GM21381 (cell line): ENCODE data around the gene DENND1A.
A peak's percentile ranks its signal among the peaks of the same experiment; 100 is the strongest.

Source experiments
- ATAC-seq: cut with Tn5 transposase; IDR thresholded peaks from one replicate; pipeline ENCODE4 v1.9.1; 2021; ENCODE audit warnings: mild to moderate bottlenecking, moderate library complexity; ENCODE audit not compliant: unreplicated experiment

Gene DENND1A

GRCh38 chr9:123658792-123659191, 271.1 kb downstream of the DENND1A start:
- no peak for ATAC-seq

- ATAC-seq = no peak
These were observed 272.0 kb downstream of the DENND1A start for GRCh38 chr9:123657941-123658340.

DNA sequence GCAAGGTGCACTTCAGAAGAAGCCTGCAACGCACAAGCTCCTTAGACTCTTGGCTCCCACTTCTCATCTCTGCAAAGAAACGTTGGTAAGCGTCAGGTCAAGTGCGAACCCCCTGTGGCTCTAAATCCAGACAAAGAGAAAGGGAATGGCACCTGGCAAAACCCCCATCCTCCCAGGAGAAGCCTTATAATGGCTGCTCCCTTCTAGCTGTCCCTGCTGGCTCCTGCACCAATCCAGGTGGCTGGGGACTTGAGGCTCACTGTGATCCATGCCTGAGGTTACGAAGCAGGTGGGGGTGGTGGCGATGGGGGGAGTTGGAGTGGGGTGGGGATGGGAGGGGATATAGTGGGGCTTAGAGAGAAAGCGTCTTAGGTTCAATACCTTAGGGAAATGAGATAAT, 272.8 kb downstream of the DENND1A start:
- ATAC-seq = no peak

- ATAC-seq = no peak
These were observed 273.4 kb downstream of the DENND1A start for GRCh38 chr9:123656565-123656964.

GRCh38 chr9:123655681-123656423, 274.1 kb downstream of the DENND1A start:
- ATAC-seq = no peak

GRCh38 chr9:123654994-123655637, 274.8 kb downstream of the DENND1A start:
- no peak for ATAC-seq

DNA sequence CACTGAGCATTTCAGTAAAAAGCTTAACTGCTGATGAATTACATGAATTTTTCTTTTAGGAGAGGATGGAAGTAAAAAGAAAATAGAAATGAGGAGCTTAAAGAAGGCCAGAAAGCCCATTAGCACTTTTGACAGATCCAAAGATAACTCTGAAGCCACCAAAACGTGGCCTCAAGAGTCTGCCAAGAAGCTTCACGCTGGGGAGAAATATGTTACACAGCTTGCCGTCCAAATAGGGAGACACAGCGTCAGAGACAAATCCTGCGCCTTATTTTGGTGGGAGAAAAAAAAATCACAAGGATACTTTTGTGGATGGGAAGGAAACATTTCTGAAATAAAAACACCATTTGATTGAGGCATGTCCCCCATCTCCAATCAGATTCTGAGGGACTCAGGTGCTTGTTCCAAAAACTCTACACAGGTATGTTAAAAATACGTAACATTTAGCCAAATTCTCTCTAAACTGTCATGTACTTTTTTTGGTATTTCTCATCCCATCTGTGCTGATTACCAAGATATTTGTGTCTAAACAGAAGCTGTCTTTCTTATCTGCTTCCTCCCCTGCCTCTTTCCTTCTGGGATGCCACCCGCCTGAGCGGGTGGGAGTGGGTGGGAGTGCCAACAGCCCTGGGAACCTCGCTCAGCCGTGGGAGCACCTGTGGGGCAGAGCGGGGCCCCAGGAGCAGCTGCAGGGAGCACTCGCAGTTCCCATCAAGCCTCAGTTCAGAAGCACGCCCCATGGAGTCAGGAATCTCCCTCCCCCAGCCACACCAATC, 275.5 kb downstream of the DENND1A start:
- no peak for ATAC-seq

DNA sequence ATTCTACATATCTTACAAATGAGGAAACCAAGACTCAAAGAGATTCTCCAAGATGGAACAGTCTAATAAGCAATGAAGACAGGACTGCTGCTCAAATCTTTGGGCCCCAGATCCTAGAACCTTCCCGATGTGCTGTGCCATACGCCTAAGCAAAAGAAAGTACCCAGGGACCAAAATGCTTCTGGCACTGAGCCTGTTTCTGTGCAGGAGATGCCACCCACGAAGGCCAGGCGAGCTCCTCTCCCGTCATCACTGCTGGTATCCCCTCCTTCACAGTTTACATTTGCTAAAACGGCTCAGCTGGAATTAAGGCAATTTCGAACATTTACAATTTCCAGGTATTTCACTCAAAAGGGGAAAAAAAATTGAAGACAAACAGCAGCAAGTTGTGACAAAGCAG, 277.5 kb downstream of the DENND1A start:
- ATAC-seq = no peak

DNA sequence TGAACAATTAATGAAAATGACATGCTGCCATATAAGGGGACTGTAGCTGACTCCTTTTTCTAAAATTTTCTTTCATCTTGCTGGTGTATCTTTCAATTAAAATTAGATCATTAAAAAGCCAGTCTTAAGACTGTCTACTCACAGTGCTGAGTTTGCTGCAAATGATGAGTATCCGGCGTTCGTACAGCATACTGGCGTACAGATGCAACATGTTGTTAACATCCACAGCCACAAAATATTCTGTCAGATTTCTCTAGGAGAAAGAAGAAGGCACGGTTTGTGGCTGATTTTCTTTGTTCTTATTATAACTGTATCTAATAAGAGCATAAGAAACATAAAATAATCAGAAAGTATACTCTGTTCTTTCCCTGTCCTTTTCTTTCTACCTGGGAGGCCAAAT, 278.1 kb downstream of the DENND1A start:
- no peak for ATAC-seq

DNA sequence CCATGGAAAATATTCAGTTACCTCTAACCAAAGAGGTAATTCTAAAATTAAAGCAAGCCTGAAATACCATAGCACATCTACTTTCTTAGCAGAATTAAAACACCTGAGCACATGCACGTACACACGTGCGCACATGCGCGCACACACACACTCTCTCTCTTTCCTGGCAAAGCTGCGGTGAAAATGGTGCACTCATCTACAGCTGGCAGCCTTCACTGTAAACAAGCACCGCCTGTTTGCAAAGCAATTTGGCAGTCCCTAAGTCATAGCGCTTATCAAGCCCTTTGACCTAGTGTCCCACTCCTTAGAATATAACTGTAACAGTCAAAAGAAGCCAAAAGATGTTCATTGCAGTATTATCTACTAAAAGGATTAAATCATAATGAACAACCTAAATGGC, 278.7 kb downstream of the DENND1A start:
- ATAC-seq = no peak

GRCh38 chr9:123649909-123650308, 280.0 kb downstream of the DENND1A start:
- ATAC-seq = no peak

GRCh38 chr9:123647145-123647544, 282.8 kb downstream of the DENND1A start:
- no peak for ATAC-seq

DNA sequence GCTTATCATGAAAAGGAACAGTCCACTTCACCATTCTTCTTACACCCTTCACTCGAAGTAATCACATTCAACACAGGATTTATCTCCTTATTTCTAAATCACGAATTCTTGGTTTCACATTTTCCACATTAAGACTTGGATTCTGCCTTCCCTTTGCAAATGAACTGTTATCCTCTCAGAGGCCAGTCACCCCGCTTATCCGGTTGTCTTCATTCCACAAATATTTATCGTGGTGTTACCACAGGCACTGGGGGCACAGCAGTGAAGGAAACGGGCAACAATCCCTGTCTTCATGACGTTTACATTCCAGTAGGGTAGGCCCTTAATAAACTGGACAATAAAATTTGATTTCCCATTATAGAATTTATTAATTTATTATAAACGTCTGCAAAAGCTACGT, 284.2 kb downstream of the DENND1A start:
- ATAC-seq = no peak

GRCh38 chr9:123645126-123645525, 284.8 kb downstream of the DENND1A start:
- no peak for ATAC-seq

- ATAC-seq = no peak
These were observed 286.4 kb downstream of the DENND1A start for GRCh38 chr9:123643518-123643917.

GRCh38 chr9:123642291-123643278, 287.3 kb downstream of the DENND1A start:
- ATAC-seq = no peak

DNA sequence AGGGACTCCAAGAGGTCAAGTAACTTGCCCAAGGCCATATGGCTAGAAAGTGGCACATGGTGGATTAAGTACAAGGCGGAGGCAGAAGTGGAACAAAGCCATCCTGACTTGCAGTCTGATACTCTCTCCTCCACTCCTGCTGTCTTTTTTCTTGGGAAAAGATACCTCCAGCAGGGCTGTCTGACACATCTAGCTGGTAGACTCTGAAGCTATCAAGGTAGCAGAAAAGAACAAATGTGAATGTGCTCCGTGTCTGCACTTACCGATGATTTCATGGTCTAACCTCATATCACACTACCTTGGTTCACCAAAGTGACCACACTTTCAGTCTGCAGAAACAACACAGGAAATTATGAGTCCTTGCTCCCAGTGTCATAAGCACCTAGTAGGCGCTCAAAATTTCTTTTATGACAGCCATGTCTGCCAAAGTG, 289.1 kb downstream of the DENND1A start:
- ATAC-seq = no peak

GRCh38 chr9:123639743-123640142, 290.2 kb downstream of the DENND1A start:
- no peak for ATAC-seq

GRCh38 chr9:123637945-123638634, 291.8 kb downstream of the DENND1A start:
- peak; percentile 62 for ATAC-seq

DNA sequence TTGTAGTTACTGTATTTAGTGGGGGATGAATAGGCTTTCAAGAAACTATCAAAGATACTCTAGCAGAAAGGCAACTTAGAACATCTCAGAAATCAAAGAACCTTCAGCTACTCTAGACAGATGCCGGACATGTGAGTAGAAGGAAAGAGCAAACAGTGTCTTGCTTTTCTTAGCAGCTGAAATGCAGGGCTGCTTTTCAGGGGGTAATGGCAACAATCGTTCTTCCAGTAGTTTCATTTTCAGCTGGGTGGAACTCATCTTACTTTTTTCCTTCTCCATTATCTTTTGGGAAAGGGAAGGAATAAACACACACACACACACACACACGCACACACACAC, 292.4 kb downstream of the DENND1A start:
- ATAC-seq = no peak
